Right renal cortex interstitium (tissue), 3 donors: ENCODE results near the gene PLA2R1. TPM values are rescaled to one million over a fixed set of nuclear protein-coding genes. Genes with fewer than 3 reads are reported as not detected.
"Not testable (repeated sequence)": the region's sequence is repeated elsewhere in the genome, so short reads cannot be mapped to it uniquely, and the experiment has no call there.

Experiments used
- DNase-seq, 3 donors: peaks; one replicate each; pipeline ENCODE4 v3.0.0-alpha.2; 2013; ENCODE audit warnings: low read depth in 3 of 3, low spot score in 2 of 3
- polyA plus RNA-seq, 3 donors: library from polyadenylated mRNA; unstranded; fragments of 120-200 nt; gene quantifications; one replicate each; pipeline ENCODE4 v1.2.1, GENCODE V29; 2013; ENCODE audit not compliant: insufficient read length in 3 of 3

Gene PLA2R1
- polyA plus RNA-seq, 3 donors = 65.5 to 130 (median 112) TPM

DNA sequence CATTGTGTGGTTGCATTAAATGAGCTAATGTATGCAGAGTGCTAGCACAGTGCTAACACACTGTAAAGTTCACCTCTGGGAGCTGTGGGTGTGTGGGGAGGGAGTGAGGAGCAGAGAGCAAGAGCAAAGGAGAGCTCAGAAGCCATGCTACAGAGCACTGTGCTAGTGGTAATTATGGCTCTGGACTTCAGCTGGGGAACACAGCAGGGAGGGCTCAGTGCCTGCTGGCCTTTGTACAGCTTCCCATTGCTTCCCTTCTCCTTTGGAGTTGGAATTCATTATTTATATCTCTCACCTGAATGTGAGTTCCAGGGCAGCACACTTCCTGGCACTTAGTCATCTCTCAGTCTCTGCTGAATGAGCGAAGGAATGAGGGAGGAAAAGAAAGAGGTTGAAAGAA is 2.5 kb upstream of the PLA2R1 start:
- no peak for DNase-seq

DNA sequence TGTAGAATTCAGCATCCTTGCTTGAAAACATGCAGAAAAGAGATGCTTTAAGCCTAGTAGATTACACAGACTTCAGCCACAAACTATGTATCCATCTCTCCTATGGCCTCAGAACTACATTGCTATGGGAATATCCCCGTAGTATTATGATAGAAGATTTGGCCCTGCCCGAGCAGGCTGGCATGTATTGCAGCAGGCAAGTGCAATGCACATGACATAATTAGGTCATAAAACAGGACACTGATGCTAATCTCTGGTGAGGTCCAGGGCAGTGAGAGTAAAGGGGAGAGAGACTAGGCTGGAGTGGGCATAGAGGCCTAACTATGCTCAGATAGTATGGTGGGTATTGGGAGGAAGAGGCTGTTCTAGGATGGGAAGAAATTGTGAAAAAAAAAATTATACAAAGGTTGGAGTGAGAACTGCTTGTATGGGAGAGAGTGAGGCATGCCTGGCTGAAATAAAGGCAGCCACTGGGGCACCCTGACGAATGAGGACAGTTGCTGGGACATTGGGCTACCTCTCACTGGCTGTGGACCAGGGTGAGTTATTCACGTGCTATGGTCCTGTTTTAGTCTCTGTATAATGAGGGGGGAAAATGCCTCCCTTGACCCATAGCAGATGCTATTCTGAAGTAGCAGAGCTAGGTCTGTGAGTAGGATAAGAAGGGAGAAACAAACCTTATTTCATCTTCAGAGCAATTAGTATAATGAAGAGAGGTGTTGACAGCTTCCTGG is 1.6 kb upstream of the PLA2R1 start:
- no peak for DNase-seq

DNA sequence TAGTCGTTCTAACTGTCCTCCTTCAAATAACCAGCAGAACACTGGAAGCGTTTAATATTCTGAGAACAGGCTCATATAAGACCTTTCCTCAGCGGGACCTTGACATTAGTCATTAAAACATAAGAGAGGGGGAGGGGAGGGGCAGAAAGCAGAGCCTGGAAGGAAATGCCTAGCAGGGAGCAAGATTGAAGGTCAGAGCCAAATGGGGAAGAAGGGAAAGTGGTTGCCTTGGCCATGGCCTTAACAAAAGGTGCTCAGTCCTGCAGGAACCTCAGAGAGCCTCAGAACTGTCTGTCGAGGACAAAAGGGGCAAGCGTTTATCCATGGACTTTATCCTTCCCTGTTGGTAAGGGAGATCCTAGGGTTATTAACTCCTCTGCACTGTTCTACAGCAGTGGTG is 856 bp upstream of the PLA2R1 start:
- no peak for DNase-seq

DNA sequence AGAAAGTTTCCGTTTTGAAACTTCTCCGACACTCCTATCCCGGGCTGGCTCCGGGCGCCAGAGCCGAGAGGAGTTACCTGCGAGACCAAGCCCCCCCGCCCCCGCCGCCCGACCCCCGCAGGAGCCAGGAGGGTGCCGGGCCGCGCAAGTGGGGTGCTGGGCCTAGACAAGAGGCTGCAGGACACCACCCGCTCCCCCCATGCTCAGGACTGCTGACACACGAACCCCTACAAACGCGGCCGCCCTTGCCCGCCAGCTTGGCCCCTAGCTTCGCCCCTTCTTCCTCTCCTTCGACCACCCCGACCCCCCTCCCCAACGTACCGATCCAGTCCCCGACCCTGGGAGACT is 497 bp downstream of the PLA2R1 start:
- no peak for DNase-seq

DNA sequence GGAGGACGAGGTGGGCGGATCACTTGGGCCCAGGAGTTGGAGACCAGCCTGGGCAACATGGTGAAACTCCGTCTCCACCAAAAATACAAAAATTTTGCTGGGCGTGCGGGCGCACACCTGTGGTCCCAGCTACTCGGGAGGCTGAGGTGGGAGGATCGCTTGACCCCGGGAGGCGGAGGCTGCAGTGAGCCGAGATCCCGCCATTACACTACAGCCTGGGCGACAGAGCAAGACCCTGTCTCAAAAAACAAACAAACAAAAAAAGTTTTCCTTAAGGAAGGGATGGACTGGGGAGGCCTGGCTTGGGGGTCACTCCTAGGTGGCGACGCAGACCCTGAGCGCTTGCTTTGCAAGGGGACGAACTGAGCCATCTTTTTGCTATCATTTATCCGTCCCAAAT is 882 bp downstream of the PLA2R1 start:
- no peak for DNase-seq

DNA sequence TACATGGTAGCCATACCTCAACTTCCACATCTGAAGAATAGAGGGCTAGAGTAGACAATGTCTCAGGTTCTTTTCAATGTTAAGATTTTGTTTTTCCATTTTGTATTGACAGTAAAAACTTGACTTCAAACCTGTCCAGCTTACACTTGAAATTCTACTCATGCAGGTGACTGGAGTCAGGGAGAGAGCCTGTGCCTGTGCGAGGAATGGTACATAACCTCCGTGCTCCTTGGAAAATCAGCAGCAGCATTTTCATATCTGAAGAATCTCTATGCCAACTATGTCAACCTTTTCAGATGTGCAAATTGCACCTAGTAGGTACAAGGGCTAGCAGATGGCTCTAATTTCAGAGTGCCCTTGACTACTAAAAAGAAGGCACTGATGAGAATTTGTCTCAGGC is 2.1 kb downstream of the PLA2R1 start:
- DNase-seq = no peak

DNA sequence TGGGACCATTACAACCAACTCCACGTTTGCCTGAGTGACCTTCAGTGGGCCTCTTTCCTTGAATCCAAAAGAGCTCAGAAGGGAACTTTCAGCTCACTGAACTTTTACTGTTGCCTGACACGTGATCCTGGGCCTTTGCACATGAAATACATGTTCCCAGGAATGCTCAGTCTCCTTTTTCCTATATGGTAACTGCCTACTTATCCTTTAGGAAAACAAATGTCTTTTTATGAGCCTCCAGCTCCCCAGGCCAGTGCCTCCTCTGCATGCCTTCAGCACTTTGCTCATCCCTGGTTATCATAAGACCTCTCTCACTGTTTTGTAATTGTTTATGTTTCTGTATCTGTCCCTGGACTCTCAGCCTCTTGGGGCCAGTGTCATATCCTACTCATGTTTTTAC is 5.1 kb downstream of the PLA2R1 start:
- DNase-seq = no peak

DNA sequence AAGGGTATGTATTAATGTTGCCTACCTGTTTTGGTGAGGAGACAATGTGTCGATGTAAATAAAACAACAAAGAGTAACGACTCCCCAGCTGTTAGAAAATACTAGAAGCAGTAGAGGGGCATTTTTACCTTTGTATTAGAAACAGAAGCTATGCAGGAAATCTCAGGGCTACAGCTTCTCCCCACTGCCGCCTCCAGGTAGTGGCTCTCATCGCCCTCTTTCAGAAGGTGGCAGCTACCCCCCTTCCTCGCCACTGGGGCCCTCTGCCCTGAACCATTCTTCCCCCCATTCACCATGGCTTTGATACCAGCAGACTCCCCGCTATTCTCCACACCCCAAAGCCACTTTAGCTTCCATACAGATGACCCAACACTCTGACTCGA is 6.7 kb downstream of the PLA2R1 start:
- no peak for DNase-seq

DNA sequence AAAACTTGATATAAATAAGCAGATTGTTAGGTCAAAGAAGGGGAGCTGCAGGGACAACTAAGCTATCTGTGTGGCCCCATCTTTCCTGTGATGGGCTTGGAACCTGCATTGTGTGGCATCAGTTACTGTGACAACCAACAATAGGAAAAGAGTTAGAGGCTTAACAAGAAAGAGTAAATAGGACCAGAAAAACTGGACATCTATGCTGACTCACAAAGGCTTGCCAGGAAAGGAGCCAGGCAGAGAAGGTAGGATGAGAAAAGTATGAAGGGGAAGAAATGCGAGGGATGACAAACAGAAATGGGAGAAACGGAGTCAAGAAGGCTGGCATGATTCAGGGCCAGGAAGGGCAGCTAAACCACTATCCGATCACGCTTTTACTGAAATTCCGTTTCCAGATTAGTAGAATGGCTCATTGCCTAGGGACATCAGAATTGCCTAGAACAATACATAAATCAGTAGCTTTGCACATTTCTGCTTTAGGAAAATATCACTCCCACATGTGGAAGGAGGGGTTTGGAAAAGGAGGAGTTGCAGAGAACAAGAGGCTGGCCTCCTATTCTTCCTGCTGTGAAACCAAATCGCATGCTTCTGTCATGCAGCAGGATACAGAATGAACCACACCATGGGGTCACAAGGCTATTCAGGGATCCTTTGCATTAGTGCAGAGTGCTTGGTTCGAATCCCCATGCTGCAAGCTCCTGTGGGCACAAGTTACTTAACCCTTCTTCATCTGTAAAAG is 7.3 kb downstream of the PLA2R1 start:
- no peak for DNase-seq

DNA sequence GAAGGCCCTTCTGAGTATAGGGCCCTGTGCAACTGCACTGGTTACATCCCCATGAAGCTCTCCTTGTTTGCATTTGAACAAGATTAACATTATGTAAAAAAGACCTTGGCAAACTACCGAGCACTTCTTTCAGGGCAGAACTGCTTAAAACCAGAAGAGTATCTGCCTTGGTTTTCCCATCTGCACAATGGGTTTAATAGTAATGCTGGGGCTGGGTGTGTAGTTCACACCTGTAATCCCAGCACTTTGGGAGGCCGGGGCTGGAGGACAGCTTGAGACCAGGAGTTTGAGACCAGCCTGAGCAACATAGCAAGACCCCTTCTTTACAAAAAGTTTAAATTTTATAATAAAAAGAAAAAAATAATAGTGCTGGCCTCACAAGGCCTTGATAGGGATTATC is 8.5 kb downstream of the PLA2R1 start:
- no peak for DNase-seq

DNA sequence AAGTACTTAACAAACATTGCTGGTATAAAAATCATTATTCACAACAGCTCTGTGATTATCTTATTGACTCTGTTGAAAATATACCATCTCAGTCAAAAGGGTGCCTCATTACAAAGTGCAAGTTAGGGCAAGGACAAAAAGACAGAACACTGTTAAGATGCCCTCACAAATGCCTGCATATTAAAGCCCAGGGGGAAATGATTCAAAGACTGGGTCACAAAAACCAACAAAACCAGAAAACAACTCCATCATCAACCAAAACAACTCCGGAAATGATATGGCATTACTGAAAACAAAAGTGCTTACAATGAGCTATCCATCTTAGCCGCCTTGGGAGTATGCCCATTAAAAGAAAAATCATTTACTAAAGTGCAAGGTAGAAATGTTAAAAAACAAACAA is 9.9 kb downstream of the PLA2R1 start:
- DNase-seq = no peak

DNA sequence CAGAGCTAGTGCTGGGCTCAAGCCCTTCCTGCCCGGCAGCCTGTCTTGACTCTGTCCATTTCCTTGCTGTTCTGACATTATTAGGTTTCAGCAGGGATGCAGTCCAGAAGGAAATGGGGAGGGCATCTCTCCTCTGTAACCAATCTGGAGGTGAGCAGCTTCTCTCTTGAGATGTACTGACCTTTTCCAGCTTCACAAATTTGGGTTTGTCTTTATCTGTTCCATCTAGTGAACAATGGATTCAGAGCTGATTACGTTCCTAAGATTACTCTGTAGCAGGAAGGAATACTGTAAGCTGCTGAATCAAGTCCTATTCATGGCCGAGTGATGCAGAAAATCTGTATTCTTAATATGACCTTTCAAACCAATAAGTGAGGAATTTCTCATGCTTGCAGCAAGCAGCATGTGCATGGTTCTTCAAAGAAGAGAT is 11.0 kb downstream of the PLA2R1 start:
- no peak for DNase-seq

DNA sequence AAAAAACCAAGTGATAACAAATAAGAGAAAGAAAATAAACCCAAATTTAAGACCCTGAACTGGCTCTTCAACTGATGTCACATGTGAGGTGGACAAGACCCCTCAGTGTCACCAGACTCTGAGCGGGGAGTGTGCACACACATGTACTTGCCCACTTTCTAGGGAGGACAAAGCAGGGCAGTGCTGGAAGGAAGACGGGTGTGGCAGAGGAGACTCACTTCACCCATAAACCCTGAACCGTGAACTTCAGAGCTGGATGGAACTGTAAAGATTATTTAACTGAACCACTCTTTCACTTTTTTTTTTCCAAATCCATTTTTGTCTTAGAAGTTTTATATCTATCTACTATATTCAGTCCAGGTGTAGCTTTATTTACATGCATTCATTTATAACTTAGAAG is 12.3 kb downstream of the PLA2R1 start:
- no peak for DNase-seq

DNA sequence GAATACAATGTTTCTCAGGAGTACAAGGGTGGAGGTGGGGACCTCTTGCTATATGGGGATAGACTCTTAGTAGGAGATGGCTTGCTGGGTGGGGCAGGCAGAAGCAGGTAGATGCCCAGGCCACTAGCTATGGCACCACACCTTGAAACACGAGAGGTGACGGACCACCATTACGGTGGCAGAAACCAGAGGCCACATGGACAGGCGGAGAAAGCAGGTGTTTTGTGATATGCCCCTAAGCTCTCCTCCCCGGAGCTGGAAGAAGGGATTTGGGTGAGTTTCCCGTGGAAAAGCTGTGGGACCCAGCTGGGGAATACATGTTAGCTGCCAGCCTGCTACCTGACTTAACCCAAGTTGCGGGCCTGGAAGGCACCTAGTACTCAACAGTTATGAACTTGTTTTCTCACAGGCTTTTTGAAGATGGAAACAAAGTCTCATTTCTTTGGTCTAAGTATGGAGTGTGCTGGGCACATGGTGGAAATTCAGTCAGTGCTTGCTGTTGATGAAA is 16.7 kb downstream of the PLA2R1 start:
- no peak for DNase-seq

DNA sequence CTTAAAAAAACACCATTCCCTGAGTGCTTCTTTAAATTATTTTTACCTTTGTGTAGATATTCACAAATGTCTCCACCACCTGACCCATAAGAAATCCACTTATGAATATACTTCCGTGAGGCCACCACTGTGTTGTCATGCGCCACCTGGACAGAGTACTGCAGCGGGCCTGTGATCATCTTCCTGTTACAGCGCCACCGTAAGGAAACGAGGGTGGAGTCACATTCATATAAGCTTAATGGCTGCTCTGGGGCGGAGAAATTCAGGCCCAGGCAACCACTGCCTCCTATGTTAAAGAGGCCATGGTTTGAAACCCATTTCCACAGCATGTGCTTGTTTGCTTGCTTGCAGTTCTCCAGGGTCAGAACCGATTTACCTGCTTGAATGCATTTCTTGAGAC is 17.7 kb downstream of the PLA2R1 start:
- no peak for DNase-seq

DNA sequence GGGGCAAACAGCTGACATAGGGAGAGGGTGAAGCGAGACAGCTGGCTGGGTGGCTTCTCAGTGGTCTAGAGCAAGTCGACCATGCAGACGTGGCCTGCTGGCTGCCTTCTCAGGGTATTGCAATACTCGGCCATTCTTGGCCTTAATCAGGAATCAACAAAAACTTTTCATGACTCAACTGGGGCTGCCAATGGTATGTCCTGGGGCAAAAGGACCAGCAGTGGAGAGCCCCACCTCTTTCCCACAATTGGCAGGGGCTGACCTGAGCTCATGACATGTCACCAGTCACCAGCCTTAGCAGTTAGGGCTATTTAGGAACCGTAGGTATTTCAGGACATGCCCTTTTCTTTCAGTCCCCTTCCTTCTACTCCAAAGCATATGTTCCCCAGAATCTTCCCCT is 19.1 kb downstream of the PLA2R1 start:
- DNase-seq = no peak

DNA sequence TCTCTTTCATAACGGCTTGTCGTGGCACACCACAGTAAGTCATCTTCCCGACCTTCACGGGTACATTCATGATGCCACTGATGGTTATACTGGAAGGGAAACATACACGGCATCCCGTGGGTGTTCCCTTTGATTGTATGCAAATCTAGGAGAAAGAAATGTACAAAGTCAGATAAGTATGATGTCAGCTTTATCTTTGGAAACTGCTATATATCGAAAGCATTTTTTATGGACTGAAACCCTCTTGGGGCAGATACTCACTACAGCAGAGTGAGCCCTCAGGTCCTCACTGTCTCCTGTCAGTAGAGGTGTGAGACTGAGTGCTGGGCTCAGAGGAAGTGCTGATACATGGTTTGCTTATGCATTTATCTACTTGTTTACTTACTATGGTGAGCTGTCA is 20.4 kb downstream of the PLA2R1 start:
- no peak for DNase-seq

DNA sequence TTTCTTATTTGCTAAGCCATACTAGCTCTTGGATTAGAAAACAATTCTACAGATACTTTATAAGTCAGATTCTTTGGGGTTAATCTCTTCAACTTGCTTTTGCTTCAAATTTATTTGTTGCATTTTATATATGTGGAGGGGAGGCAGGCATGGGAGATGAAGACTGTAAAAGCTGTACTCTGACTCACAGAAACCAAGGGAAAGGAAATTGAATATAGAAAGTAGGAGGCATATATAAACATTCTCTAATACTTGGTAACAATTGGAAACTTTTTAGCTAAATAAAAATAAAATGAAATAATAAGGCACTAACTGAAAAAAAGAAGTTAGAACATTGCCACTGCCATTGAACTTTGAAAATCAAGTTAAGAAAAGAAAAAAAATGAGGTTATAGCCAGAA is 21.3 kb downstream of the PLA2R1 start:
- no peak for DNase-seq

DNA sequence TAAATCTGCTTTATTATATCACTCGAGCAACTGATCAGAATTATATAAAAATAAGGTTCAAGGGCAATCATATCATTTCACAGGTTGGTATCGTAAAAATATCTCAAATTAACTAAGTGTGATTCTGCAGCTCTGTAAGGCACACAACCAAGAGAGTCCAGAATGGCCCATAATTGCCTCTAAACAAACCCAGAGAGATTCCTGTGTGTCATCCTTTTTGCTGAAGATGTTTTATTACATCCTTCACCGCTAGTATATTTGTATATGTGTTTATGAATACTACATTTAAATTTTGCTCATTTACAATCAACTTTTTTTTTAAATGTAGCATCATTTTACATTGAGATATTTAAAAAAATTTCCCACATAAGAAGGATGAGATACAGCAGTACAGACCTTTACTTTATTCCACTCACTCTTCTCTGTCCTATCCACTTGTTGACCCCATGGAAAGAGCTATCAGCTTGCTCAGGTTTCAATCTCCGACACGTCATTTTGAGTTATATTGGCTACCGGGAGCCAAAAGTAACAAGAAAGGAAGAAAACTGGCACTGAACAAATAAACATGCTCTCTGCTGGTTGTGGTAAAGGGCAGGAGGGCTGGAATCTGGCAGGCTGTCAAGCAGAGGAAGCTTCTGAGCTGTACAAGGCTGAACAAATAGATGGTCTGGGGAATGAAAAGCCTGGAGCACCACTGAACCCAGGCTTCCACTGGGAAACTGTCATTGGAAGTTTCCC is 23.1 kb downstream of the PLA2R1 start:
- DNase-seq = no peak

DNA sequence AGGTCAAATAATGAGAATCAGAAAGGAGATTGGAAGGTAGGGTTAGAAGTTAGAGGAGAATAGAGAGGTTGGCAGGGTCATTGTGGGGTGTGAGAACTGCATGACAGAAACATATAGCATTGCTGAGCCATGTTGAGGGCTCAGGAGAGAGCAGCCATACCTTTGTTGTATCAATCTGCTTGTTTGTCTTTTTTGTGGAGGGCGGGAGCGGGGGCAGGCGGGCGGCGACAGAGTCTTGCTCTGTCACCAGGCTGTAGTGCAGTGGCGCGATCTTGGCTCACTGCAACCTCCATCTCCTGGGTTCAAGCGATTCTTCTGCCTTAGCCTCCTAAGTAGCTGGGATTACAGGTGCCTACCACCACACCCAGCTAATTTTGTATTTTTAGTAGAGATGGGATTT is 23.8 kb downstream of the PLA2R1 start:
- DNase-seq = not testable (repeated sequence)

DNA sequence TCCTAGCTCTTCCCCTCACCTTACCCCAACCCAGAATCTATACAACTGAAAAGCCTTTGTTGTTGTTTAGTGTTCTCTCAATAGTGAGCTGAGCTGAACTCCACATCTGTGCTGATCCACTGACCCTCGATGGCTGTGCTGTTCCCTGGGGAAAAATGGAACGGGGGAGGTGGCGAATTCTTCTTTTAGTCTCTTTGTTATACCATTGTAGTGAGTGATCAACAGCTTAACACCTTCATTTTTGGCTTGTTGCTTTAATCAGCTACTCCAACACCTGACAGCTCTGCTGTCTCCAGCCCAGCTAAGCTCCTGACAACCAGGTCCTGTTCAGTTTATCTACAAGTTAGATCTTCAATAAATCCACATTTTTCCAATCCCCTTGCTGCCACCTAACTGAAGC is 25.7 kb downstream of the PLA2R1 start:
- DNase-seq = no peak

DNA sequence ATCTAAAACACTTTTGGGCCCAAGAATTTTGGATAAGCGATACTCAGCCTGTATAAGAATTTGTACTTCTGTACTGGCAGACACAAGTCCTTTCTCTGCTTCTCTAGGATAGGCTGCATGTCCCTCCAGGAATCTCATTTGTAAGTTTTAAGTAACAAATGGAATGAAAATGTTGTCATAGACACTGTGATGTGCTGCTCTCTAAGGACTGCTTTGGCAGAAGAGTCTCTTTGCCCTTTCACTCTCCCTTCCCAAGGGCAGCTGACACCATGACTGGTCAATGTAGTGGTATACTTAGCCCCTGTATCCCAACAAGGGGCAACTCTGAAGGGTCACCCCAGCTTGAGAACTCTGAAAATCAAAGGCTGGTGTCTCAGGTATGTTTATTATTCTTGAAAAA is 27.3 kb downstream of the PLA2R1 start:
- no peak for DNase-seq
